HEK293 (cell line): ENCODE data around the gene C4orf54.

Experiments
- CTCF ChIA-PET: fragments of 350-600 bp; formaldehyde crosslinking; extraction: SDS; loops from one replicate; lab custom pipeline; 2021; ENCODE audit warnings: antibody characterized with exemption; lab: Yijun Ruan, JAX
- POLR2A ChIA-PET: fragments of 300-600 bp; formaldehyde crosslinking; extraction: SDS; loops from one replicate; lab custom pipeline; 2020; ENCODE audit warnings: antibody characterized with exemption, inconsistent platforms; lab: Yijun Ruan, JAX
- H3K27ac ChIP-seq: fragments of 200-500 bp; sonication (Bioruptor generic); 2 replicates; pipeline ENCODE4 v1.5.1; 2014; ENCODE audit warnings: low read depth, low read length, control low read depth, inconsistent platforms; ENCODE audit errors: extremely low read depth
- H3K36me3 ChIP-seq, 2 experiments: fragments of 200-500 bp in 1 of 2; sonication (Bioruptor generic) in 1 of 2; 1 replicate in 1 of 2; 2 replicates in 1 of 2; pipeline ENCODE4 v1.5.1; 2014 to 2017; ENCODE audit warnings: inconsistent platforms in 2 of 2, low read length in 2 of 2; ENCODE audit not compliant: control insufficient read depth in 2 of 2, insufficient read depth in 1 of 2
- H3K4me1 ChIP-seq: fragments of 200-500 bp; sonication (Bioruptor generic); 2 replicates; pipeline ENCODE4 v1.5.1; 2014; ENCODE audit warnings: mild to moderate bottlenecking, low read length, inconsistent platforms; ENCODE audit not compliant: control insufficient read depth, insufficient read depth
- H3K4me3 ChIP-seq: 2 replicates; pipeline ENCODE4 v1.5.1; 2011; ENCODE audit warnings: low read depth, mild to moderate bottlenecking, control low read depth, low read length, moderate library complexity
- H3K9me3 ChIP-seq: fragments of 200-500 bp; sonication (Bioruptor generic); 2 replicates; pipeline ENCODE4 v1.5.1; 2014; ENCODE audit warnings: low read depth, low read length, inconsistent platforms; ENCODE audit not compliant: control insufficient read depth, insufficient read depth
- ATF2 ChIP-seq: fragments of 450-650 bp; formaldehyde crosslinking; IDR thresholded peaks from 2 replicates; pipeline ENCODE4 v1.5.1; 2016; ENCODE audit warnings: missing biosample characterization, missing genetic modification characterization, low read depth
- BCL11A ChIP-seq: fragments of 450-650 bp; formaldehyde crosslinking; IDR thresholded peaks from 2 replicates; pipeline ENCODE4 v1.5.1; 2016; ENCODE audit warnings: low read depth, missing biosample characterization, missing genetic modification characterization
- HIC1 ChIP-seq: fragments of 450-650 bp; formaldehyde crosslinking; IDR thresholded peaks from 2 replicates; pipeline ENCODE4 v1.5.1; 2016; ENCODE audit warnings: missing biosample characterization, missing genetic modification characterization
- KLF8 ChIP-seq: fragments of 450-650 bp; formaldehyde crosslinking; IDR thresholded peaks from 2 replicates; pipeline ENCODE4 v1.5.1; 2016; ENCODE audit warnings: missing biosample characterization, missing genetic modification characterization
- MZF1 ChIP-seq: fragments of 450-650 bp; formaldehyde crosslinking; IDR thresholded peaks from 2 replicates; pipeline ENCODE4 v1.5.1; 2017; ENCODE audit warnings: missing biosample characterization, missing genetic modification characterization, borderline replicate concordance
- OSR2 ChIP-seq: fragments of 450-650 bp; formaldehyde crosslinking; IDR thresholded peaks from 2 replicates; pipeline ENCODE4 v1.5.1; 2016; ENCODE audit warnings: missing biosample characterization, missing genetic modification characterization
- SP2 ChIP-seq: fragments of 450-650 bp; formaldehyde crosslinking; IDR thresholded peaks from 2 replicates; pipeline ENCODE4 v1.5.1; 2016; ENCODE audit warnings: missing biosample characterization, missing genetic modification characterization
- ZBTB1 ChIP-seq: fragments of 450-650 bp; formaldehyde crosslinking; IDR thresholded peaks from 2 replicates; pipeline ENCODE4 v1.5.1; 2016; ENCODE audit warnings: missing biosample characterization, missing genetic modification characterization
- ZBTB26 ChIP-seq: fragments of 450-650 bp; formaldehyde crosslinking; optimal IDR thresholded peaks from 2 replicates; pipeline ENCODE3; 2016; ENCODE audit warnings: missing biosample characterization, mild to moderate bottlenecking, missing genetic modification characterization
- ZBTB48 ChIP-seq: fragments of 450-650 bp; formaldehyde crosslinking; IDR thresholded peaks from 2 replicates; pipeline ENCODE4 v1.5.1; 2016; ENCODE audit warnings: missing biosample characterization, missing genetic modification characterization
- ZNF148 ChIP-seq: fragments of 450-650 bp; formaldehyde crosslinking; IDR thresholded peaks from 2 replicates; pipeline ENCODE4 v1.5.0; 2017; ENCODE audit warnings: missing biosample characterization, missing genetic modification characterization, borderline replicate concordance
- ZNF280C ChIP-seq: fragments of 450-650 bp; formaldehyde crosslinking; IDR thresholded peaks from 2 replicates; pipeline ENCODE4 v1.5.1; 2016; ENCODE audit warnings: missing biosample characterization, missing genetic modification characterization
- ZNF416 ChIP-seq: fragments of 450-650 bp; formaldehyde crosslinking; IDR thresholded peaks from 2 replicates; pipeline ENCODE4 v1.5.1; 2016; ENCODE audit warnings: missing biosample characterization, missing genetic modification characterization
- ZNF518A ChIP-seq: fragments of 450-650 bp; formaldehyde crosslinking; conservative IDR thresholded peaks from 2 replicates; pipeline ENCODE4 v1.5.1; 2016; ENCODE audit warnings: low read depth, missing biosample characterization, missing genetic modification characterization
- ZNF560 ChIP-seq: fragments of 450-650 bp; formaldehyde crosslinking; IDR thresholded peaks from 2 replicates; pipeline ENCODE4 v1.5.1; 2017; ENCODE audit warnings: missing biosample characterization, missing genetic modification characterization, borderline replicate concordance
- ZNF785 ChIP-seq: fragments of 450-650 bp; formaldehyde crosslinking; IDR thresholded peaks from 2 replicates; pipeline ENCODE4 v1.5.1; 2016; ENCODE audit warnings: missing biosample characterization, missing genetic modification characterization
- ZNF837 ChIP-seq: fragments of 450-650 bp; formaldehyde crosslinking; IDR thresholded peaks from 2 replicates; pipeline ENCODE4 v1.5.1; 2016; ENCODE audit warnings: missing biosample characterization, missing genetic modification characterization
- ZSCAN30 ChIP-seq: fragments of 450-650 bp; IDR thresholded peaks from 2 replicates; pipeline ENCODE4 v1.5.1; 2018; ENCODE audit warnings: missing biosample characterization, mild to moderate bottlenecking, missing genetic modification characterization, moderate library complexity

Gene C4orf54

GRCh38 chr4:99612281-99612680 is 45.3 kb downstream of the C4orf54 start:
- ChIA-PET POLR2A (no interaction called here), CTCF (no interaction called here)
- H3K9me3 ChIP-seq: no peaks in the 10 kb centered on the region
- TF ChIP-seq KLF8 (tag by site-specific recombination) (no peak), ZBTB1 (tag by site-specific recombination) (no peak), ZNF280C (no peak), OSR2 (tag by site-specific recombination) (no peak), BCL11A (tag by site-specific recombination) (no peak), ZBTB48 (tag by site-specific recombination) (no peak), ATF2 (tag by site-specific recombination) (no peak), ZBTB26 (no peak), ZNF148 (tag by site-specific recombination) (no peak), HIC1 (no peak), ZSCAN30 (no peak), ZNF785 (tag by site-specific recombination) (no peak), SP2 (no peak), ZNF518A (tag by site-specific recombination) (no peak), ZNF560 (tag by site-specific recombination) (no peak), MZF1 (tag by site-specific recombination) (no peak), ZNF837 (tag by site-specific recombination) (no peak), ZNF416 (no peak)
- no peak overlapping the region for H3K4me3 ChIP-seq
- H3K4me1 ChIP-seq: no peaks in the 10 kb centered on the region
- no peak overlapping the region for H3K27ac ChIP-seq
- no peaks in the 10 kb centered on the region for H3K36me3 ChIP-seq
